GM19463 (cell line): ENCODE data around the gene C1orf35.

Experiments
- ATAC-seq: cut with Tn5 transposase; IDR thresholded peaks from one replicate; pipeline ENCODE4 v1.9.1; 2021; ENCODE audit warnings: mild to moderate bottlenecking, moderate library complexity; ENCODE audit not compliant: unreplicated experiment

Gene C1orf35

DNA sequence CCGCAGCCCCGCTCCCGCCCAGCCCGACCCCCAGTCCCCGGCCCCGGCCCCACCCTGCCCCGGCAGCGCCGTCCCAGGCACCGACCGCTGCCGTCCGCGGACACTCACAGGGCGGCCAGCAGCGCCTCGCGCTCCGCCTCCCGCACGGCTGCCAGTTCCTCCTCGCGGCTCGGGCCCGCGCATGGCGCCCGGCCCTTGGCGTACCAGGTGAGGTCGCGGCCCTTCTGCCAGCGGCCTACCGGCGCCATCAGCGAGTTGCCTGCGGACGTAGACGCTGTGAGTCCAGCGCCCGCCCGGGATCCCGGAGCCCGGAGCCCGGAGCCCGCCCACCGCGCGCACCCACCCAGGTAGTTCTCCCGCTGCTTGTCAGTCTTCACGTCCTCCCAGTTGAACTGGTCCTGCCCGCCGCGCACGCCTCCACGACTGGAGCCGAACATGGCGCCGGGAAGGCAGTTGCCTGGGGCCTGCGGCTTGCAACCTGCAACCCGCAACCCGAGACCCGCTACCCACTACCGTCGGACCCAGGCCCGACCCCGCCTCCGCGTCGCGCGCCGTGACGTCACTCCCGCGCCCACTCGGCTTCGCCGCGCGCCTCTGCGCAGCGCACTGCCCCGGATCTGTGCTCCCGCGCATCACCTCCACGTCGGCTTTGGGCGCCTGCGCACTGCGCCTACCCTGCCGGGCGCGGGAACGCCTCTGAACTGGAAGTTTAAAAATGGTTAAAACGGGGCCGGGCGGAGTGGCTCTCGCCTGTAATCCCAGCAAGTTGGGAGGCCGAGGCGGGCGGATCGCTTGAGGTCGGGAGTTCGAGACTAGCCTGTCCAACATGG lies at the start of gene C1orf35:
Gene C1orf35 (minus strand): TSS at position 535 of the 830 bp plus-strand sequence. CDS start 98 bp downstream, at position 437.
- peak; percentile 76 for ATAC-seq

- ATAC-seq: no peak
Observed at GRCh38 chr1:228152918-228153258, 49.8 kb upstream of the C1orf35 start.

- ATAC-seq: no peak
Observed at GRCh38 chr1:228152097-228152917, 49.2 kb upstream of the C1orf35 start.

DNA sequence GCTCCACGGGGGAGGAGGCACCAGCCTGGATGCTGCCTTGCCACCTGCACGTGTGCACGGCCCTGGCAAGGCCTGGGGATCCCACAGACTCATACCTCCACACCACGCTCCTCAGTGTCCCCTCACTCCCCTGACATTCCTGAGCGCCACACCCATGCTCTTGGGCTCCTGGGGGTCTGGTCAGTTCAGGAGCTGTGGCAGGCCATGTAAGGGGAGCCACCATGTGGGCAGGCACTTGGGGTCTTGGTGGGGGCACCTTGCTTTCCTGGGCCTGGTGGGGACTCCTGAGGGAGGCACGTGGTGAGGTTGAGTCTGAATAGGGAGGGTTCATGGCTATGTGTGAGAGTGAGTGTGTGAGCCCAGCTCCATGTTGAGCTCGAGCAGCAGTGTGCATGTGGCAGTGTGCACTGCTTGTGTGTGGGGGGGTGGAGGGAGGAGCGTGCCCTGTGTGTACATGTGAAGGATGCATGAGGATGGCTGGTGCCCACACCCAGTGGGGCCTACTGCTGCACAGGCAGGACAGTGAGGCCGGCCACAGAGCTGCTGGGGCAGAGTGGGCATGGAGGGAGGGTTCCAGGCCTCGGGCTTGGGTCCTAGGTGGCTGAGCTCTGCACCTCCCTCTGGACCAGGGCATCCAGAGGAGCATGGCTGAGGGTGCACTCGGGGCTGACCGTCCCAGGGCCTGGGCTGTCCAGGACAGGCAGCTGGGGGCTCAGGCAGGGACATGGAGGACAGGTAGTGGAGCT lies 48.2 kb upstream of the C1orf35 start:
- ATAC-seq: no peak

DNA sequence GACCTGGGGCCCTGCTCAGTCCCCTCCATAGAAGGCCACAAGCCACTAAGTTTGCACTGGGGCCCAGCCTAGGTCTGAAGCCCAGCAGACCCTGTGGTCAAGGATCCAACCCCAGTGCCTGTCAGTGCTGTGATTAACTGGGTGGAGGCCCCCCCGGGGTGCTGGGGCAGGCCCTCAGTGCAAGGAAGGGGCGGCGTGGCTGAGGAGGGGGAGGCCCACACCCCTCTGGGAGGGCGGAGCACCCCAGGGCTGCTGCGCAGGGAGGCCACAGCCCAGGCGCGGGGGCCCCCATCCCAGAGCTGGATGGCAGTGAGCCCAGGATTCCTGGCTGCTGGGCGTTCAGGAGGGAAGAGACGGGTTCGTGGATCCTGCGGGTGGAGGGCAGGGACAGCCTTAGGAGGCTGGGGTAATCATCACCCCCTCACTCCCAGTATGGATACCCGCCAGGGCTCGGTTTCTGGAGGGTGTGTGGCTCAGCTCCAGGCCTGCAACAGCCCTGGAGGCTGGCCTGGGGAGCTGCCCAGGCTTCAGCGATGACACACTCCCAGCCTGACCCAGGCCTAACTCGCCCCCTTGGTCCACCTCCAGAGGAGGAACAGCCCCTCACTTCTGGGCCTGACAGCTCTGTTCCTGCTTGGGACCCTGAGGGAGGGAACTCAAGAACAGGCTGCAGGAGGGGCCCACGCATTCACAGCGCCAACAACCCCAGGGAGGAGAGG lies 47.5 kb upstream of the C1orf35 start:
- ATAC-seq: no peak

GRCh38 chr1:228150120-228150460 lies 47.0 kb upstream of the C1orf35 start:
- no peak for ATAC-seq

DNA sequence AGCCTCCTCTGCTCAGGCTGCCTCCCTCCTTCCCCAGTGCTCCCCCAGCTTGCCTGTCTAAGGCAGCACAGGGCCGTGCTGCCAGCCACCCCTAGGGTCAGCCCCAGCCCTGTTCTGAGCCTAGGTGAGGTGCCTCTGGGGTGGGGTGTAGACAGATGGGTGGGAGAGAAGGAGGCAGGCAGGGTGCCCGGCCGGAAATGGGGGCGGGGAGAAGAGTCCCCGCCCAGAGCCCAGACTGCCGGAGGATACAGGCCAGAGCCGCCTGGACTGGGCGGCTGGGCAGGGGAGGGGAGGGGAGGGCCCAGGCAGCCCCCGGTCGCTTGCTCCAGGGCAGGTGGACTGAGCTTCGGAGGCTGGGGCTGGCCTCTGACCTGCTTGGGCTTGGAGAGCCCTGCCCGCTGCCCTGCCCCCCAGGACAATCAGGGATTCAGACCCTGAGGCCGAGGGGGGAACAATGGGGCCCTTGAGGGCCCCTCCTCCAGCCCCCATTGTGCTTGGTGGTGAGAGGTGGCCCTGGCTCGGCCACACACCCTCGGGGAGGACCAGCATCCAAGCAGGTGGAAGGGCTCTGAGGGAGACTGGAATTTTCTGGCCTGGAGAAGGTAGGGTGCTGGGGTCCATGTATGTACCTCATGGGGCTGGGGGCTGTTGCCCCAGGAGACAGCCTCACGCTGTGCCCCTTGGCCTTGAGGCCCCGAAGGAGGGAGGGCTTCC lies 46.4 kb upstream of the C1orf35 start, which contains the start of gene GJC2:
Gene GJC2 (plus strand): TSS at position 525 of the 714 bp plus-strand sequence. CDS start 7,829 bp downstream, outside the sequence.
- ATAC-seq: no peak

DNA sequence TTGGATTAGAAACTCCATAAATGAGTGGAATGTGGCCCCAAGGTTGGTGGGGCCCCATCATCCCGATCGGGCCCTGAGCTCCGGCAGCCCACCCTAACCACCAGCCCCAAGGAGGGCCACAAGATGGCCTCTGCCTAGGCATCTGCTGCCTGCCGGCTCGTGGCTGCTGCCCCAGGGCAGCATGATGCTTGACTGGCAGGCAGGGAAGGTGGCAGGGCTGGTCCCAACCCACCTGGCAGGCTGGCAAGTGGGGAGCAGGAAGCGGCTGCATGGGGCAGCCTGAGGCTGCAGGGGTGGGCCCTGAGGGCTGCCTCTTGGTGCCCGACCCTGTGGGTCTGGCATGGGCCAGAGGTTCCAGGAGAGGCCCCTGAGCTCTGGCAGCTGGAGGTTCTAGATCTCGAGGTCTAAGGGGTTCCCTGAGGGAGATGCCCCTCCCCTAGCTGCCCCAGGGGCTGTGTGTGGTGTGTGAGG lies 45.8 kb upstream of the C1orf35 start:
- no peak for ATAC-seq

DNA sequence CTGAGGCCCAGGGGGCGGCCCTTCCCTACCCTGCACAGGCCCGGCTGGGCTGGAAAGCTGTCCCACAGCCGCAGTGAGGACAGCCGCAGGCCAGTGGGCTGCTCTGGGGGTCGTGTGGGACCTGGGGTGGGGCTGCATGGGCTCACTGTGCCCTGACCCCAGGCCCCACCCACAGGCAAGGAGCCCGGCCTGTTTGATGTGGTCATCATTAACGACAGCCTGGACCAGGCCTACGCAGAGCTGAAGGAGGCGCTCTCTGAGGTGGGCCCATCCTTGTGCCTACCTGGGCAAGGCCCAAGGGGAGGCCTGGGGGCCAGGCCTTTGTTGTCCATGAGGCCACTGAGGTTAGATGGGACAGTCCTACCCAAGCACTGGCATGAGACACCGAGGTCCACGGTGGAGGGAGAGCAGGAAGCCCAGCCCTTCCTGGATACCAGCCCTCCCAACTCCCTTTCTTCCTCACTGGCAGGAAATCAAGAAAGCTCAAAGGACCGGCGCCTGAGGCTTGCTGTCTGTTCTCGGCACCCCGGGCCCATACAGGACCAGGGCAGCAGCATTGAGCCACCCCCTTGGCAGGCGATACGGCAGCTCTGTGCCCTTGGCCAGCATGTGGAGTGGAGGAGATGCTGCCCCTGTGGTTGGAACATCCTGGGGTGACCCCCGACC lies 45.2 kb upstream of the C1orf35 start:
- no peak for ATAC-seq

- no peak for ATAC-seq
Observed at GRCh38 chr1:228147768-228148167, 44.6 kb upstream of the C1orf35 start.

GRCh38 chr1:228147151-228147693 lies 44.1 kb upstream of the C1orf35 start:
- no peak for ATAC-seq

DNA sequence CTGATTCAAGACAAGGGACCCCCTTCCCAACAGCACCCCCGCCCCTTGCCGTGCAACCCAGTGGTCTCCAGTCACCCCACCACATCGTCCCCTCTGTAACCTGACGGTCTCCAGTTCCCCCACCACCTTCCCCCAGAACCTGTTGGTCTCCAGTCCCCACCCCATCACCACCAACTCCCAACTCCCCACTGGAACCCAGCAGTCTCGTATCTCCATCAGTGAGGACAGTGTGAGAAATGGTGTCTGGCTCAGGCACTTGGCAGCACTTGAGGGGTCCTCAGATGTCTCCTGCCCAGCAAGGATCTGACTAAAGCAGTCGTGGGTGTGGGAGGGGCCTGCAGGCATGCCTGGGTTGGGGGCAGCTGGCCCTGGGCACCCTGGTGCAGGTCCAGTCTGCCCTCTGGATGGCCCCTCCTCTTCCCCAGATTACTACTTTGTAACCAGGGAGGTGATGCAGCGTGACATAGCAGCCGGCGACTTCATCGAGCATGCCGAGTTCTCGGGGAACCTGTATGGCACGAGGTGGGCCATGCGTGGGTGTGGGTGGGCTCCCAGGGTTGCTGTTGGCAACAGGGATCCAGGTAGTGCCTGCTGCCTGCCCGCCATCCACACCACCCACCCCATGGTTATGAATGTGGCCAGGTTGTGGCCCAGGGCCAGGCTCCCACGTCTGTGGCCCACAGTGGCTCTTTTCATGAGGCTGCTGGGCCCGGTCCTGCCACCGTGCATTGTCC lies 43.5 kb upstream of the C1orf35 start:
- no peak for ATAC-seq

DNA sequence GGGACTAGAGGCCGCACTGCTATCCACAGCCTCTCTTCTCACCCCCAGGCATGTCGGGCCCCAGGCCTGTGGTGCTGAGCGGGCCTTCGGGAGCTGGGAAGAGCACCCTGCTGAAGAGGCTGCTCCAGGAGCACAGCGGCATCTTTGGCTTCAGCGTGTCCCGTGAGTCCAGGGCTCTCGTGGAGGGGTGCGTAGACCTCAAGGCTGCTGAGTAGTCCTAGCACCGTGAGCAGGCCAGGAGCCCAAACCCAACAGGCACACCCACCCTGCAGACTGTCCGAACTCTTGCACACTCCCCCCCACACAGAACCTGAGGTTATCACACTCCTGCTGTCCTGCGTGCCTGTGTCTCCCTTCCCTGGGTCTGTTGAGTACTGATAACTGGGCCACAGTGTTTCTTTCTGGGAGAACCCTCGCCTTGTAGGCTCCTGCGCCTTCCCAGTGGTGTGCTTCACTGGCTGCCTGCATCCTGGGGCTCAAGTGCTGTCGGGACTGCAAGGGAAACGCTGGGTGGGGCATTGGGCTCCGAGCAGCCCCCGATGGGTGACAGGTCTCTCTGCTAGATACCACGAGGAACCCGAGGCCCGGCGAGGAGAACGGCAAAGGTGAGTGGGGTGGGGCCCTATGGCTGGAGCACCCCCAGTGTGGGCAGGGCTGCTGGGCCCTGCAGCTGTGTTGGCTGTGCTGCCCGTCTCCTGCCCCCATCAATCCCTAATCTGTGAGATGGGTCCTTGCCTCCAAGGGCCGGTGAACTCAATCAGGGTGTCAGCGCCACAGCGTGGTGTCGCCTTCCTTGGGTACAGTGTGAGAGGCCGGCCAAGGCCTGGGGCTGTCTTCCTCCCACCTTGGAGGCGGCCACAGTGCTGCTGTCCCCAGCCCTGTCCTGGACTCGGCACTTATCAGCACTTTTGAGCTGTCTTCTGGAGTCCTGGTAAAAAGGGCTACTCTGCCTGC lies 42.6 kb upstream of the C1orf35 start:
- no peak for ATAC-seq

DNA sequence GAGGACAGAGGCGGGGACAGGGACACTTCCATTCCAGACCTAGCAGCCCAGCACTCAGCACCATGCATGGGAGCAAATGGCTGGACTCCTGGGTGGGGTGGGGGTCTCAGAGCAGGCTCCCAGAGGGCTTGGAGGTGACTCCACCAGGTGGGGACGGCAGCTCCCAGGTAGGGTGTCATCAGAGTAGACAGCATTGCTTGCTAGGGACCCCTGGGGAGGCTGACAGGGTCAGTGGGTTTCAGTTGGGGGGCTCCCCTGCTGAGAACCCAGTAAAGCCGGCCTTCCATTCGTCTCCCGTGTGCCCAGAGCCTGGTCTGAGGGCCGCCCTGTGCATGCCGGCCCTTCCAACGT lies 41.8 kb upstream of the C1orf35 start:
- no peak for ATAC-seq

- ATAC-seq: no peak
Observed at GRCh38 chr1:228144193-228144992, 41.3 kb upstream of the C1orf35 start.

DNA sequence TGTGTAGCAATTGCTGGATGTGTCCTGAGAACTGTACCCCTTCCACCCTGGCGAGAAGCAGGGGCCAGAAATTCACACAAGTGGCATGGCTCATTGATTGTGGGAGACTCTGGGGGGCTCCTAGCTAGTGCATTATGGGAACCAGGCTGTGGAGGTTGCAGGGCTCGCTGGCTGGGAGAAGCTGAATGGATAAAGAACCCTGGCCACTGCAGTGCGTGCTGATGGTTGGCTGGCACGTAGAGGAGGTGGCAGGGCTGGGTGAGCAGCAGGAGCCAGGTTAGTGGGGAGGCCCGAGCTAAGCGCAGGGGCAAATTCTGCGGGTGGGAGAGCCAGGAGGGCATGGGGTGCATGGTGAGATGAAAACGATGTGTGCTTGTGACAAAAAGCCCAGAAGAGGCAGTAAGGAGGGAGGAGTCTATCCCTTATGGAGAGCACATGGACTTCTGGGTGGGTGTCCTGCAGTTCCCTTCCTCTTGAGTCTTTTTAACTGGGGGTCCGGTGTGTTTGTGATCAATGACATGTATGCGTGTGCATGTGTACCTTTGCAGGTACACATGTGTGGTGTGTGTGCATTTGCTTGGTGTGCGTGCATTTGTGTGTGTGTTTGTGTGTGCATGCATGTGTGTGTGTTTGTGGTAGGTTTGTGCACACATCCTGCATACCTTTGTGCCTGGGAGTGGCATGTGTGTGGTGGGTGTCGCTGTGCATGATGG lies 40.5 kb upstream of the C1orf35 start:
- no peak for ATAC-seq
